Measurements from ENCODE around the gene LRP1B.

The LRP1B gene

GRCh38 chr2:141582213-141582612 is 548.6 kb downstream of the LRP1B start:
- POLR2A ChIA-PET: no interaction called here

GRCh38 chr2:141579071-141579470 is 551.7 kb downstream of the LRP1B start:
- TF ChIP-seq CTCF (IDR thresholded peaks at IDR 0.05; ENCODE audit: control extremely low read depth, extremely low read depth, low read depth, missing control alignments): no peak
- DNase-seq (ENCODE audit: extremely low spot score): no peak
- POLR2A ChIA-PET: no interaction called here
- CTCF ChIA-PET: no interaction called here

More at GRCh38 chr2:141582213-141582612, 548.6 kb downstream of the LRP1B start:
- no peak for TF ChIP-seq CTCF (IDR thresholded peaks at IDR 0.05; ENCODE audit: control extremely low read depth, extremely low read depth, low read depth, missing control alignments)
- CTCF ChIA-PET: no interaction called here
- no peak for DNase-seq (ENCODE audit: extremely low spot score)

GRCh38 chr2:141570474-141571131 is 560.2 kb downstream of the LRP1B start:
- no peak for DNase-seq (ENCODE audit: extremely low spot score)
- TF ChIP-seq CTCF (IDR thresholded peaks at IDR 0.05; ENCODE audit: control extremely low read depth, extremely low read depth, low read depth, missing control alignments): no peak
- ChIA-PET POLR2A (no interaction called here), CTCF (no interaction called here)

- CTCF ChIA-PET: no interaction called here
- POLR2A ChIA-PET: no interaction called here
- no peak for TF ChIP-seq CTCF (IDR thresholded peaks at IDR 0.05; ENCODE audit: control extremely low read depth, extremely low read depth, low read depth, missing control alignments)
- no peak for DNase-seq (ENCODE audit: extremely low spot score)
These were observed 560.9 kb downstream of the LRP1B start for GRCh38 chr2:141569941-141570340.

- POLR2A ChIA-PET: no interaction called here
- CTCF ChIA-PET: interaction anchor here (3.4 kb wide), 1 partner anchor 11 kb away, joined by 10 read pairs; no protein-coding TSS in a partner anchor
These were observed 565.2 kb downstream of the LRP1B start for GRCh38 chr2:141565597-141565996.

GRCh38 chr2:141560723-141561122 is 570.1 kb downstream of the LRP1B start:
- ChIA-PET POLR2A (no interaction called here), CTCF (no interaction called here)
- no peak for DNase-seq (ENCODE audit: extremely low spot score)
- no peak for TF ChIP-seq CTCF (IDR thresholded peaks at IDR 0.05; ENCODE audit: control extremely low read depth, extremely low read depth, low read depth, missing control alignments)

More at GRCh38 chr2:141565597-141565996, 565.2 kb downstream of the LRP1B start:
- TF ChIP-seq CTCF (IDR thresholded peaks at IDR 0.05; ENCODE audit: control extremely low read depth, extremely low read depth, low read depth, missing control alignments): no peak
- DNase-seq (ENCODE audit: extremely low spot score): no peak

Data from GM10248 (cell line).